K562 (cell line): ENCODE data around the gene AIMP1. TPM values are rescaled to one million over a fixed set of nuclear protein-coding genes. Genes with fewer than 3 reads are reported as not detected.
A peak's percentile ranks its signal among the peaks of the same experiment; 100 is the strongest.

Experiments
- BHLHE40 ChIP-seq: IDR thresholded peaks from 2 replicates; pipeline ENCODE4 v1.6.1; 2011; ENCODE audit warnings: low read length, improper control_type of control experiment
- ELF4 ChIP-seq: fragments of 450-650 bp; formaldehyde crosslinking; IDR thresholded peaks from 2 replicates; pipeline ENCODE4 v1.4.0; 2022; ENCODE audit warnings: missing genetic modification characterization
- MXI1 ChIP-seq: IDR thresholded peaks from 2 replicates; pipeline ENCODE4 v1.6.1; 2011; ENCODE audit warnings: low read depth, mild to moderate bottlenecking, improper control_type of control experiment, low read length
- MYC ChIP-seq, 2 experiments: fragments of 250-450 bp in 1 of 2; sonication (Bioruptor Pico) in 1 of 2; IDR thresholded peaks; 2 replicates each; pipeline versions ENCODE4 v1.5.1 to v1.6.1; 2012 to 2021; ENCODE audit warnings: low read depth in 2 of 2, borderline replicate concordance in 1 of 2, improper control_type of control experiment in 1 of 2, low read length in 1 of 2, mild to moderate bottlenecking in 1 of 2, moderate library complexity in 1 of 2
- NBN ChIP-seq: fragments of 450-650 bp; IDR thresholded peaks from 2 replicates; pipeline ENCODE4 v1.6.1; 2016; ENCODE audit warnings: low read depth, mild to moderate bottlenecking
- NCOA2 ChIP-seq, 2 experiments: fragments of 450-650 bp; IDR thresholded peaks; 2 replicates each; pipeline ENCODE4 v1.6.1; 2018; ENCODE audit warnings: mild to moderate bottlenecking in 2 of 2, moderate library complexity in 1 of 2; ENCODE audit not compliant: partially characterized antibody in 2 of 2
- NR2F6 ChIP-seq: fragments of 450-650 bp; formaldehyde crosslinking; IDR thresholded peaks from 2 replicates; pipeline ENCODE4 v1.4.0; 2020; ENCODE audit warnings: mild to moderate bottlenecking
- RAD21 ChIP-seq, 2 experiments: fragments of 250-450 bp in 1 of 2; fragments of 450-650 bp in 1 of 2; sonication (Bioruptor Pico) in 1 of 2; formaldehyde crosslinking in 1 of 2; IDR thresholded peaks in 1 of 2; conservative IDR thresholded peaks in 1 of 2; 2 replicates each; pipeline versions ENCODE4 v1.4.0 to v1.8.0; 2020 to 2022; ENCODE audit warnings: mild to moderate bottlenecking in 2 of 2, moderate library complexity in 1 of 2
- ZNF431 ChIP-seq: sonication (generic); formaldehyde crosslinking; IDR thresholded peaks from 2 replicates; pipeline ENCODE4 v1.8.0; 2022; ENCODE audit warnings: mild to moderate bottlenecking, missing genetic modification reagents
- ZNF561 ChIP-seq: fragments of 450-650 bp; formaldehyde crosslinking; conservative IDR thresholded peaks from 2 replicates; pipeline ENCODE4 v1.4.0; 2020; ENCODE audit warnings: mild to moderate bottlenecking, moderate library complexity
- ZNF696 ChIP-seq: fragments of 250-450 bp; sonication (Bioruptor Pico); conservative IDR thresholded peaks from 2 replicates; pipeline ENCODE4 v1.4.0; 2020; ENCODE audit warnings: mild to moderate bottlenecking, moderate library complexity
- ZNF75A ChIP-seq: fragments of 450-650 bp; formaldehyde crosslinking; IDR thresholded peaks from 2 replicates; pipeline ENCODE4 v1.4.0; 2020; ENCODE audit warnings: mild to moderate bottlenecking
- polyA plus RNA-seq, 8 experiments: library from polyadenylated mRNA; depleted of rRNA in 4 of 8; stranded (reverse) in 5 of 8; unstranded in 3 of 8; fragments of >200 nt; fragmentation: Nextera tagmentation in 2 of 8; fragmentation: Illumina TruSeq in 1 of 8; extraction: Ambion mirVana in 2 of 8; extraction: Trizol in 1 of 8; gene quantifications; 2 replicates each; pipeline versions ENCODE4 v1.2.1 to v1.2.3, GENCODE V29; 2011 to 2014; ENCODE audit warnings: inconsistent platforms in 1 of 8, missing spikeins in 1 of 8
- total RNA-seq, 7 experiments: library from RNA; depleted of rRNA in 6 of 7; stranded (reverse); fragments of >200 nt in 6 of 7; fragmentation: Illumina TruSeq in 2 of 7; extraction: Trizol in 2 of 7; gene quantifications; 2 replicates each; pipeline versions ENCODE4 v1.2.1 to v1.2.3, GENCODE V29; 2011 to 2021; ENCODE audit warnings: low replicate concordance in 1 of 7
- TF ChIP-seq, protein P1 (sequence below): sonication (generic); formaldehyde crosslinking; IDR thresholded peaks from 2 replicates; pipeline ENCODE4 v1.8.0; 2023; ENCODE audit warnings: mild to moderate bottlenecking, missing genetic modification reagents
- TF ChIP-seq, protein P2 (sequence below): IDR thresholded peaks from 2 replicates; pipeline ENCODE4 v1.6.1; 2012; ENCODE audit warnings: low read depth, low read length, improper control_type of control experiment, borderline replicate concordance
- TF ChIP-seq, protein P3 (sequence below), 3 experiments: fragments of 200-800 bp in 1 of 3; sonication (Bioruptor generic) in 1 of 3; sonication (generic) in 1 of 3; formaldehyde crosslinking in 1 of 3; IDR thresholded peaks; 2 replicates each; pipeline versions ENCODE4 v1.6.1 to v1.8.0; 2016 to 2022; ENCODE audit warnings: mild to moderate bottlenecking in 2 of 3, missing compliant biosample characterization in 2 of 3, missing genetic modification characterization in 2 of 3, missing genetic modification reagents in 1 of 3
- TF ChIP-seq, protein P4 (sequence below): fragments of 450-650 bp; formaldehyde crosslinking; IDR thresholded peaks from 2 replicates; pipeline ENCODE4 v1.4.0; 2022; ENCODE audit warnings: missing genetic modification characterization

Gene AIMP1
- total and polyA plus RNA-seq, 9 of the 15 experiments (the other 6 are each of a cell fraction or from before 2014, with no cell fraction given): 39.9 to 141 (median 70.1) TPM

DNA sequence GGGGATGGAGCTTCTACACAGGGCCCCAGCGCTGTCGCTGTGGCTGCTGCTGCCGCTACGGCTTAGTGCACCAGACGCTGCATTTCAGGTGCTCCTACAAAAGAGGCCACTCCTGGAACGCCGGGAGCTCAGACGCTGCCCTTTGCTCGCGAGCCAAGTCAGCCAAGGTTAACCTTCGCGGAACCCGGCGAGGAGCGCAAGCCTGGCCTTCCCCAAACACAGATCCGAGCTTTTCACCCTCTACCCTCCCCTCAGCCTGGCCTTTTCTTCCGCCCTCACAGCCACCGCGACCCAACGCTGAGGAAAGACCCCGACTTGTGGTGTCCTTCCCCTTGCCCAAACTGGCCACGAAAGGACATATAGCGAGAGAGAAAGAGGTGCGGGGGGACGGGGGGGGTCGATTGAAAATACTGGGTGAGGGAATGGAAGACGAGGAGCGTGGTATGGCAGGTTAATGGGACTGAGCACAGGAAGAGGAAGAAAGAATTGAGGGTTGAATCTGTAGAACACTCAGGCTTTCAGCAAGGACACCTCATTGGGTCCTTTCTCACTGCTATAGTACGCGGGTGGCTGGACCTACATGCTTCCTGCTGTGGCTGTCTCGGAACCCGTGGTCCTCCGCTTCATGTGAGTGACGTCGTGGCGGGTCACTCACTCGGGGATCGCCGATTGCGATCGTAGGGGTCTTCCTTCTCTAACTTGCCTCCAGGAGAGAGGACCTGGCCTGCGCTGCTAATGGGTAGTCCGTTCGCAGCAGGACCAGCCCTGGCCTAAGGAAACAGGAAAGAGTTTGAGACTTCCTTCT is at the start of gene AIMP1, which contains the start of gene TBCK (continued):
- TF ChIP-seq ZNF561 (no peak), NBN (peak; percentile 87), MXI1 (peak; percentile 24; the same call in 1 of the 2 replicates), MYC (IDR thresholded peaks at IDR 0.05; ENCODE audit: low read depth, low read length) (peak; percentile 89), MYC (CRISPR knock-in tag; IDR thresholded peaks at IDR 0.05; ENCODE audit: borderline replicate concordance, low read depth) (peak; percentile 73; the same call in 1 of the 2 replicates), NR2F6 (no peak), ZNF75A (CRISPR knock-in tag) (no peak), ZNF696 (no peak), ZNF431 (CRISPR knock-in tag) (0 out of 2 replicates have a peak, but pooled peaks have one; percentile 21), BHLHE40 (peak; percentile 32; the same call in 1 of the 2 replicates), ELF4 (CRISPR knock-in tag) (peak; percentile 84; the same call in 1 of the 2 replicates), RAD21 (CRISPR knock-in tag; conservative IDR thresholded peaks at IDR 0.05 in 1 of 2, IDR thresholded peaks at IDR 0.05 in 1 of 2) (no peak), NCOA2 (IDR thresholded peaks at IDR 0.05; ENCODE audit: partially characterized antibody in 2 of 2) (peak in 1 of 2 experiments; percentile 99)
- TF ChIP-seq, protein P1, sequence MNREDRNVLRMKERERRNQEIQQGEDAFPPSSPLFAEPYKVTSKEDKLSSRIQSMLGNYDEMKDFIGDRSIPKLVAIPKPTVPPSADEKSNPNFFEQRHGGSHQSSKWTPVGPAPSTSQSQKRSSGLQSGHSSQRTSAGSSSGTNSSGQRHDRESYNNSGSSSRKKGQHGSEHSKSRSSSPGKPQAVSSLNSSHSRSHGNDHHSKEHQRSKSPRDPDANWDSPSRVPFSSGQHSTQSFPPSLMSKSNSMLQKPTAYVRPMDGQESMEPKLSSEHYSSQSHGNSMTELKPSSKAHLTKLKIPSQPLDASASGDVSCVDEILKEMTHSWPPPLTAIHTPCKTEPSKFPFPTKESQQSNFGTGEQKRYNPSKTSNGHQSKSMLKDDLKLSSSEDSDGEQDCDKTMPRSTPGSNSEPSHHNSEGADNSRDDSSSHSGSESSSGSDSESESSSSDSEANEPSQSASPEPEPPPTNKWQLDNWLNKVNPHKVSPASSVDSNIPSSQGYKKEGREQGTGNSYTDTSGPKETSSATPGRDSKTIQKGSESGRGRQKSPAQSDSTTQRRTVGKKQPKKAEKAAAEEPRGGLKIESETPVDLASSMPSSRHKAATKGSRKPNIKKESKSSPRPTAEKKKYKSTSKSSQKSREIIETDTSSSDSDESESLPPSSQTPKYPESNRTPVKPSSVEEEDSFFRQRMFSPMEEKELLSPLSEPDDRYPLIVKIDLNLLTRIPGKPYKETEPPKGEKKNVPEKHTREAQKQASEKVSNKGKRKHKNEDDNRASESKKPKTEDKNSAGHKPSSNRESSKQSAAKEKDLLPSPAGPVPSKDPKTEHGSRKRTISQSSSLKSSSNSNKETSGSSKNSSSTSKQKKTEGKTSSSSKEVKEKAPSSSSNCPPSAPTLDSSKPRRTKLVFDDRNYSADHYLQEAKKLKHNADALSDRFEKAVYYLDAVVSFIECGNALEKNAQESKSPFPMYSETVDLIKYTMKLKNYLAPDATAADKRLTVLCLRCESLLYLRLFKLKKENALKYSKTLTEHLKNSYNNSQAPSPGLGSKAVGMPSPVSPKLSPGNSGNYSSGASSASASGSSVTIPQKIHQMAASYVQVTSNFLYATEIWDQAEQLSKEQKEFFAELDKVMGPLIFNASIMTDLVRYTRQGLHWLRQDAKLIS (CRISPR knock-in tag): peak; percentile 25; the same call in 1 of the 2 replicates
- TF ChIP-seq, protein P2, sequence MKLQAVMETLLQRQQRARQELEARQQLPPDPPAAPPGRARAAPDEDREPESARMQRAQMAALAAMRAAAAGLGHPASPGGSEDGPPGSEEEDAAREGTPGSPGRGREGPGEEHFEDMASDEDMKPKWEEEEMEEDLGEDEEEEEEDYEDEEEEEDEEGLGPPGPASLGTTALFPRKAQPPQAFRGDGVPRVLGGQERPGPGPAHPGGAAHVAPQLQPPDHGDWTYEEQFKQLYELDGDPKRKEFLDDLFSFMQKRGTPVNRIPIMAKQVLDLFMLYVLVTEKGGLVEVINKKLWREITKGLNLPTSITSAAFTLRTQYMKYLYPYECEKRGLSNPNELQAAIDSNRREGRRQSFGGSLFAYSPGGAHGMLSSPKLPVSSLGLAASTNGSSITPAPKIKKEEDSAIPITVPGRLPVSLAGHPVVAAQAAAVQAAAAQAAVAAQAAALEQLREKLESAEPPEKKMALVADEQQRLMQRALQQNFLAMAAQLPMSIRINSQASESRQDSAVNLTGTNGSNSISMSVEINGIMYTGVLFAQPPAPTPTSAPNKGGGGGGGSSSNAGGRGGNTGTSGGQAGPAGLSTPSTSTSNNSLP: no peak
- TF ChIP-seq, protein P3, sequence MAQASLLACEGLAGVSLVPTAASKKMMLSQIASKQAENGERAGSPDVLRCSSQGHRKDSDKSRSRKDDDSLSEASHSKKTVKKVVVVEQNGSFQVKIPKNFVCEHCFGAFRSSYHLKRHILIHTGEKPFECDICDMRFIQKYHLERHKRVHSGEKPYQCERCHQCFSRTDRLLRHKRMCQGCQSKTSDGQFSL (CRISPR knock-in tag; IDR thresholded peaks at IDR 0.05): peak; percentile 90
- TF ChIP-seq, protein P3 (tag; IDR thresholded peaks at IDR 0.05): peak in 1 of 2 experiments; percentile 66; a peak in 1 of 4 replicates
- TF ChIP-seq, protein P4, sequence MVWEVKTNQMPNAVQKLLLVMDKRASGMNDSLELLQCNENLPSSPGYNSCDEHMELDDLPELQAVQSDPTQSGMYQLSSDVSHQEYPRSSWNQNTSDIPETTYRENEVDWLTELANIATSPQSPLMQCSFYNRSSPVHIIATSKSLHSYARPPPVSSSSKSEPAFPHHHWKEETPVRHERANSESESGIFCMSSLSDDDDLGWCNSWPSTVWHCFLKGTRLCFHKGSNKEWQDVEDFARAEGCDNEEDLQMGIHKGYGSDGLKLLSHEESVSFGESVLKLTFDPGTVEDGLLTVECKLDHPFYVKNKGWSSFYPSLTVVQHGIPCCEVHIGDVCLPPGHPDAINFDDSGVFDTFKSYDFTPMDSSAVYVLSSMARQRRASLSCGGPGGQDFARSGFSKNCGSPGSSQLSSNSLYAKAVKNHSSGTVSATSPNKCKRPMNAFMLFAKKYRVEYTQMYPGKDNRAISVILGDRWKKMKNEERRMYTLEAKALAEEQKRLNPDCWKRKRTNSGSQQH: peak; percentile 39; the same call in 1 of the 2 replicates
